ENCODE results near the gene H1-8.

DNA sequence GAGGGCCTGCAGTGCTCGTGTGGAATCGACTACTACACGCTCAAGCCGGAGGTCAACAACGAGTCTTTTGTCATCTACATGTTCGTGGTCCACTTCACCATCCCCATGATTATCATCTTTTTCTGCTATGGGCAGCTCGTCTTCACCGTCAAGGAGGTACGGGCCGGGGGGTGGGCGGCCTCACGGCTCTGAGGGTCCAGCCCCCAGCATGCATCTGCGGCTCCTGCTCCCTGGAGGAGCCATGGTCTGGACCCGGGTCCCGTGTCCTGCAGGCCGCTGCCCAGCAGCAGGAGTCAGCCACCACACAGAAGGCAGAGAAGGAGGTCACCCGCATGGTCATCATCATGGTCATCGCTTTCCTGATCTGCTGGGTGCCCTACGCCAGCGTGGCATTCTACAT is 10.7 kb upstream of the H1-8 start:
- TF ChIP-seq, protein P1, sequence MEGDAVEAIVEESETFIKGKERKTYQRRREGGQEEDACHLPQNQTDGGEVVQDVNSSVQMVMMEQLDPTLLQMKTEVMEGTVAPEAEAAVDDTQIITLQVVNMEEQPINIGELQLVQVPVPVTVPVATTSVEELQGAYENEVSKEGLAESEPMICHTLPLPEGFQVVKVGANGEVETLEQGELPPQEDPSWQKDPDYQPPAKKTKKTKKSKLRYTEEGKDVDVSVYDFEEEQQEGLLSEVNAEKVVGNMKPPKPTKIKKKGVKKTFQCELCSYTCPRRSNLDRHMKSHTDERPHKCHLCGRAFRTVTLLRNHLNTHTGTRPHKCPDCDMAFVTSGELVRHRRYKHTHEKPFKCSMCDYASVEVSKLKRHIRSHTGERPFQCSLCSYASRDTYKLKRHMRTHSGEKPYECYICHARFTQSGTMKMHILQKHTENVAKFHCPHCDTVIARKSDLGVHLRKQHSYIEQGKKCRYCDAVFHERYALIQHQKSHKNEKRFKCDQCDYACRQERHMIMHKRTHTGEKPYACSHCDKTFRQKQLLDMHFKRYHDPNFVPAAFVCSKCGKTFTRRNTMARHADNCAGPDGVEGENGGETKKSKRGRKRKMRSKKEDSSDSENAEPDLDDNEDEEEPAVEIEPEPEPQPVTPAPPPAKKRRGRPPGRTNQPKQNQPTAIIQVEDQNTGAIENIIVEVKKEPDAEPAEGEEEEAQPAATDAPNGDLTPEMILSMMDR (conservative IDR thresholded peaks at IDR 0.05) = no peak
- no peak for TF ChIP-seq EZH2 (IDR thresholded peaks at IDR 0.05; ENCODE audit: low read depth)
